NCI-H226 (cell line): ENCODE measurements around the gene GABRQ.

ENCODE experiments used
- DNase-seq: peaks from one replicate; pipeline ENCODE4 v3.0.0-alpha.2; 2015

GABRQ gene

DNA sequence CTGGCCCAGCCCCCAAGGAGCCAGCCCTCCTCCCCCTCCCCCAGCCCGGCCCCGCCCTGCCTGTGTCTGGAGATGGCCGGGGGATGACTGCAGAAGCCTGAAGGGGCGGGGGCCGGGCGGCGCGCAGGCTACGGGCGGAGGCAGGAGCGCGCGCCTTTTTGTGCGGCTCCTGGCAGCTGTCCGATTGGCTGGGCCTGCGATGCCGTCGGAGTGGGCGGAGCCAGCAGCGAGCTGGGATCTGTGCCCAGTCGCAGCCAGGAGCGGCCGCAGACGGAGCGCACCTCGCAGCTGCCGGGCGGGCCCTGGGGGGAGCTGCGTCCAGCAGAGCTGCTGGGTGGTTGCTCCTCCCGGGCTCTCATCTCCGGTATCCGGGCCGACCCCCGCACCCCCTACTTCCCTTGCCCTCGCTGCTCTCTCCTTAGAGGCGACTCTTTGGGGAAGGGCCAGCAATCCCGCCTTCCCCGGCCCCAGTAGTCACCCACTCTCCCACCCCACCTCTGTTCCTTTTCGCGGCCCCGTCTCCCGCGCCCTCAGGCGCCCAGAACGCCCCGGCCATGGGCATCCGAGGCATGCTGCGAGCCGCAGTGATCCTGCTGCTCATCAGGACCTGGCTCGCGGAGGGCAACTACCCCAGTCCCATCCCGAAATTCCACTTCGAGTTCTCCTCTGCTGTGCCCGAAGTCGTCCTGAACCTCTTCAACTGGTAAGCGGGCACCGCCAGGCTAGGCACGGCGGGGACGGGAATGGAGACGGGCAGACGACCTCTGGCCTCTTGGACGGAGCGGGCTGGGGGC, at the start of gene GABRQ:
TSS of gene GABRQ (plus strand) at position 247 of the 794 bp plus-strand sequence. CDS start at position 555, 308 bp downstream.
- peak; percentile 19 for DNase-seq

DNA sequence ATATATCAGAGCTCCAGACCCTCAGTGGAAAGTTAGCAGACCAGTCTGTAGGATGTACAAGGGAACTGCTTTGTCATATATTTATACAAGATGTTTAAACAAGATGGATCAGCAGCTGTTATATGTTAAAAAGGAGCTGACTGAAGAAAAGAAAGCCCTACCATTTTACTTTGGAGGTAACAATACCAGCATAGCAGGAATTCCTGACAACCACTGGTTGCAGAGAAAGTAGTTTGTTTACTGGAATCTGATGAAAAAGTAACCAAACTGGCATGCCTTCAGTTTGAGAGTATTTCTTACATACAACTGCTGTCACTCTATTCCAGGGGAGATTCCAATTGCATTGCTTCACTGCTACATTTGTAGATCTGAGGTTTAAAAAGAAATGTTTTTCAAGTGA, 49.5 kb upstream of the GABRQ start:
- no peak for DNase-seq

DNA sequence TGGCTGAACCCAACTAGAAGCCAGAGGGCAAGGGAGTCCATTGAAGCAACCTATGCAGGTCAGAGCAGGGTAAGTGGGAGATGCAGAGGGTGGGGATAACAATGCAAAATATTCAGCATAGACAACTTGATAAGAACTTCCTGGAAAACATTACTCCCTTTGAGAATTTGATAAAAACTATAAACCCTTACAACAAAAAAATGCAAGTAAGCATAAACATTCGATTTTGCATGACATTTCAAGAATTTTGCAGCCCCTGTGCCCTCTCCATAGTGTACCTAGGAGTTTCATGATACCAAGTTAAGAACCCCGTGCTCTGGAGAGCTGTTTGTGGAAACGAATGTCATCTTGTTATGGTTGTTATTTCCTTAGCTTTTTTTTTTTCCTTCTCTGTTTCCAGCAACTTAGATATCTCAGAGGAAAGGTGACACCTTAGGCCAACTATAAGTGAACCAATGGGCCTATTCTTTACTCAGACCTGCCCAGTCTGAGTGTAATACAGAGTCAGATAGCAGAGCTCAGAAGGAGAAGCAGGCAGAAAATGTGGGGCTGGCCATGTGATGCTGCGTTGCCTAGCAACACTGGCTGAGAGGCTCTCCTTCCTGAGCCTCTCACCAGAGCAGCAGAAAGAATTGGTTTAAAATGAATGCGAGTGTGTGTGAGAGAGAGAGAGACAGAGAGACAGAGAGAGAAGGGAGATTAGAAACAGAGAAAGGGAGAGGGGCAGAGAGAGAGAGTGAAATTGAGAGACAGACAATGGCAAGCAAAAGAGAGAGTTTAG, 36.7 kb upstream of the GABRQ start:
- no peak for DNase-seq

DNA sequence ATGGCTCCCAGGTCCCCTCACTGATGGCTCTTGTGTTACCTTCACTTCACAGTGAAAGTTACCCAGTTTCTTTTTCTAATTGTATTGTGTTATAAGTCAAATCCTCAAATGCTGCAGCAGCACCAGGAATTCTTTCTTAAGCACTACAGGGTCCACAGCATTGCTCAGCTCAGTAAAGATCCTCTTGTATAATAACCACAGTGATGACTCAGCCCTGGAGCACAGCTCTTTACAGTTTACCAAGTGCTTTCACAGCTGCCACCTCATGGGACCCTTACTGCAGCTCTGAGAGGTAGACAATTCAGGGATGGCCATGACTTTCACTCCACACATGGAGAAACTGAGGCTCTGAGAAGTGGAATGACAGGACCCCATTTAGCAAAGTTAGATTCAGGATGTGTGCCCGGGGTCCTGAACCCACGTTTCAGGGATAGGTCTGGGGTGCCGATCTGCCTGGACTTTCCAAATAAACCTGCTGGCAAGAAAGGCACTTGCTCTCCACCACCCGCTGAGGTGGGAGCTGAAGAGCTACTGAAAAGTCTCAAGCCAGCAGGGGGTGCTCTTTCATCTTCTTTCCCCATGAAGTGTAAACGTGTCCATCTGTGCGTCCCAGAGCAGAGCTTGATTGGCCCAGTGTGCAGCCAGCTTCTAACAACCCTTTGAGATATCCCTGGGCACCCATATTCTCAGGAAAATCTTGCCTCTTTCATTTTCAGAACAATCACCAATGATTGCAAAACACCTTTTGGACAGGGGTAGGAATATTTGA, 35.7 kb upstream of the GABRQ start:
- DNase-seq = no peak

DNA sequence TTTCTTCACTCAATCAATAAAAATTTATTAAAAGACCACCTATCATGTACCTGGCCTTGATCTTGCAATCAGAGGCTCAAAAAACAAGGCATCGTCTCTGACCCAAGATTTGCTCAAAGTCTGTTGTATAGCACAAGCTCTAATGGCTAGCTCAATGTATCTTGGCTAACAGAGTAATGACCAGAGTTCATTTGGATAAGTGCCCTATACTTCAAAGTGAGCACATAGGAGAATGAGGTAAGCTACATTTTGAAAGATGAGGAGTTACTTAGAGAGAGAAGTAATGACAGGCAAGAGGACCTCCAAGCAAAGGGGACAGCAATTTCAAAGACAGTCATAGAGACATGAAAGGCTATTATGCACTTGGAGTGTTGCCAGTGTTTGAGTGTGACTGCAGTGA, 22.9 kb upstream of the GABRQ start:
- no peak for DNase-seq

DNA sequence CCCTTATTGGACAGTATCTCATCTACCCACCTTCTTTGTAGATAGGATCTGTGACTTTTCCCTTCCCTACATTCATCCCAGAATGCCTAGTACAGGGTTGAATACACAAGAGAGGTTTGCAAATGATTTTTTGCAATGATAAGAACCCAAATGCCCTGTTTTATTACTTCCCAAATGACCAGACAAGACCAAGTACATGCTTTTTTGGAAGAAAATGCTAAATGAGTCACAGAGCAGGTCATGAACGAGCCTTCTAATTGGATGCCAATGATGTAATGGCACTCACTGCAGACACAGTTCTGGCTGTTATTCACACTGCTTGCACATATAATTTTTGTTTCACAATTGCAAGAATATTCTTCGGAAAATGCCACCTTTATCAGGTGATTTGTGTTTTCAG, 17.8 kb upstream of the GABRQ start:
- no peak for DNase-seq

DNA sequence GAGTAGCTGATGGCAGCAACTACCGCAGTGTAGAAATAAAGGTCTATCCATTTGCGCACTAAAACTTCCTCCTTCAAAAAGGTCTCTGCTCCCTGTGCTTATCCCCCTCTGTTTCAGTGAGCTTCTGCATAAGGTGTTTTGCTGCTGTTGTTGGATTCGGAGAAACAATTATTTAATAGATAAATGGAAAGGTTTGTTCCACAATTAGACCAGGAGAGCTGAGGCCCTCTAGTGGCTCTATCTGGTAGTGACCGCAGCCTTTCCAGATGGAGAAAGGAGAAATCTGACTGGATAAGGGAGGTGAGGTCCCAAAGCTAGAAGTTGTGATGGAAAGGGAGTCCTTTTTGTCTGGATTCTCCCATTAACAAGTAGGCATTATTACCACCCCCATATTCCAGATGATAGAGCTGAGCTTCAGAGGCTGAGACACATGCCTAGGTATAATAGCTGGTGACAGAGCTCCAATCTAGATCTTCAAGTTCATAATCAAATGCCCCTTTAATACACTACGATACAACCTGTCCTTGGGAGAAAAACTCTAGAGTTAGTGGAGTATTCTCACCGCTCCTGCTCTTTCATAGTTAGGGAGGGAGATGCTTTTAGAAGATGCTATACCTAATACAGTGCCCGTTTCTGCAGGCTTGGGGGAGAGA, 5.1 kb upstream of the GABRQ start:
- DNase-seq = no peak

DNA sequence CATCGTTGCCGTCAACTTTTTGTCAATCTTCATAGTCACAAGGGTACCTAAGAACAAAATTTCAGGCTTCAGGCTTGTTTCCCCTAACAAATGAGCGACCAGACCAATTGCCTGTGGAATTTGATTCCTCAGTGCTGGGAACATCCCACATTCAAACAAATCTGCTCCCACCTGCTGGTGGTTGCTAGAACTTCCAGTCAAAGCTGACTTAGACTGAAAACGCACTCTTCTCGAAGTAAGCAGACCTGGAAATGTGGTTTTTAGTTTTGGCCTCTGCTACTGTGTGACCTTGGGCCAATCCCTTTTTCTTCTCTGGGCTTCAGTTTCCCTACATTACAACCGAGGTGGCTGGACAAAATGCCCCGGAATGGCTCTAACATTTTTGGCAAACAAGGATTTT, 1.8 kb upstream of the GABRQ start:
- peak; percentile 3 for DNase-seq

DNA sequence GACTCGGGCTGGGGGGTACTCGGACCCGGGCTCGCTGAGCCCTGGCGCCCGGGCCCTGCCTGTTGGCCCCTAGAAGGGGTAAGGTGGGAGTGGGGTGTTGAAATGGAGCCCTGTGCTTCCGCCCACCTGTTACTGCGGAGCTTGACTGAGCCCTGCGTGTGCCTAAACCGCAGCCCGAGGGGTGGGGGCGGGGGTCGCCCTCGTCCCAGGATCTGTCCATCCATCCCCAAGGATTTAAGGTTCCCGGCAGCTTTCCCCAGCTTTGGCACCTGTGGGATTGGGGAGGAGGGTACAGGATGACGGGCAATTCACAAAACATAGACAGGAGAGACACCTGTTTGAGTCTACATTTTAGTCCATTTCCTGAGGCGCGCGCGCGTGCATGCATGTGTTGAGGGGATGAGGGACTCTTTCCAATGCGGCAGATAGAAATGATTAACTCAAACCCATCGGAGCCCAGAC, 779 bp downstream of the GABRQ start:
- DNase-seq = no peak

DNA sequence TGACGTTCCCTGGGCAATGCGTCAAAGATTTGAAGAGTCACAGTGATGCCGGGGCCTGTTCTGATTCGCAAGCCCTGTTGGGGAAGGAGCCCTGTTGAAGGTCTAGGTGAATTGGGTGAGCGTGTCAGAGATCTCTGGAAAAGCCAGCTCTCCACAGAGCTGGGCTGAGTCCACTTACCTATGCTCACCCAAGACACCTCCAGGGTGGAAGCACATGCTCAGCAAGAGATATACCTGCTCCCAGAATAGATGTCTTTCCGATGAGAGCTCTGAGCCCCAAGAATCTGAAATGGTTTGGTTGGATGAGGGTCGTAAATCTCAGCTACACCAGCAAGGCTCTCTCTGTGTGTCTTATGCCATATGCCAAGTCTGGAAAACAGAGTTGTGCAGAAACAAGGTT, 1.7 kb downstream of the GABRQ start:
- no peak for DNase-seq

DNA sequence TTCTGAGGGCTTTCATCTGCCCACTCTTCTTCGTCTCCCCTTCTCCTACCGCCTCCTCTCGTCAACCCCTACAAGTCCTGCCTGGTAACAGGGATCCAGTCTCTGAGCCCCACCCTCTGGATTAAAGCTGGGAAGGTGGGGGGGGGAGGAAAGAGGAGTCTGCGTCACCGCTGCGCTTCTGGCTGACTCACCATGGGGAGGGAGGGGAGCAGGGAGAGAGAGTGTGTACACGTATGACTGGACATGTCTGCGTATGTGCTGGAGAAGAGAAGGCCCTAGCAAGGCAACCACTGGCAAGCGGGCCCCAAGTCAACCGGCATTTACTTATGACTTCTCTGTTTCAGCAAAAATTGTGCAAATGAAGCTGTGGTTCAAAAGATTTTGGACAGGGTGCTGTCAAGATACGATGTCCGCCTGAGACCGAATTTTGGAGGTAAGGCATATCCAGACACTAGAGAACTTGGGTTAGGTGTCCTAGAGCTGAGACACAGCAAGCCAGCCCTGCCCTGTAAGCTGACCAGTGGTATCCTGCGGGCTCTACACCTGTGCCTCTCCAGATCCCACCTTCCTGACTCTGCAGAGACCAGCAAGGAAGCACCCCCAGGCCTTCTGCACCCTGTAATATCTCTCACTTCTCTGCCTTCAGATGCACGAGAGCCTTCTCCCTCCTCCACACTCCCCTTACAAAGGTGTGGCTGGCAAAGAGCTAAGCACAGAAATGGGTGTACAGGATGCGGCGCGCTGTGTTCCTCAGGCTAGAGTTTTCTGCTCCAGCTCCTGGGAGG, 2.5 kb downstream of the GABRQ start:
- no peak for DNase-seq

DNA sequence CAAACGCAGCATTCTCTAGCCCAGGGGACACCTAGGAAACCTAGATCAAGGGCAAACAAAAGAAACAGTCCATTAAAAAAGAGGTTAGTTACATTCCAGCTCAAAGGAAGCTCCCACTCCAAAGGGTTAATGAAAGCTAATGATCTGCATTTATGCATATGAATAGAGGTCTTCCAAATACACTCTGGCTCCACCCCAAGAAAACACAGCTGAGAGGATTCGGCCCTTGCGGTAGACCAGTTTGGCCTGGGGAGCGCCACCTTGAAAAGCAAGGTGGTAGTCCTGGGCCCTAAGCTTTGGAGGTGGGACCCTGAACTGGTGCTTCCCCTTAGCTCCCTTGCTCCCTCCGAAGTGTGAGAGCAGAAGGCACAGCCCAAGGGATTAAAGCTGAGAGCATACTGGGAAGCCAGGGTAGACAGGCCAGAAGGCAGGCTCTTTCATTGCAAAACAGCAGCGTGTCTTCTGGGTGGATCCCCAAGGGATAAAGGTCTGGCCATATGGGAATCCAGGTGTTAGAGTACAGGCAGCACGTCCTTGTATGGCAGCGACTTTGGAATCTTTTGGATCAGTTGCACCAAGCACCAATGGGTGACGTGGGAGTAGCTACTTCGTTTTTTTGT, 3.7 kb downstream of the GABRQ start:
- DNase-seq = no peak

DNA sequence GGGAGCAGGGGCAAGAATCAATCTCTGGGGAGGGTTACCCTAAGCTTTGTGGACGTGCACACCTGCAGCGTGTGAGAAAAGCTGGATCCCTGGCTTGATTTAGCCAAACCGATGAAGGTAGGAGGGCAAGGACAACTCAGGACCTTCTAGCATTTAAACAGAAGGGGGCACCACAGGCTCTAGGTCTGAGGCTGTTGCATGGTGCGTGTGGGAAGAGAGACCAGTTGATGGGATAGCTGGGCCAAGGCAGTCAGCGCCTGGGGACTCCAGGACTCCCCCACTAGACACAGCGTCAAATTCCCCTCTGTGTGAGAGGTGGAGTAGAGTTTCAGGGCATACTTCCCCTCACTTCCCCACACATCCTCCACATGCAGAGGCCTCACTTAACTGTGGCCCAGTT, 4.3 kb downstream of the GABRQ start:
- no peak for DNase-seq

DNA sequence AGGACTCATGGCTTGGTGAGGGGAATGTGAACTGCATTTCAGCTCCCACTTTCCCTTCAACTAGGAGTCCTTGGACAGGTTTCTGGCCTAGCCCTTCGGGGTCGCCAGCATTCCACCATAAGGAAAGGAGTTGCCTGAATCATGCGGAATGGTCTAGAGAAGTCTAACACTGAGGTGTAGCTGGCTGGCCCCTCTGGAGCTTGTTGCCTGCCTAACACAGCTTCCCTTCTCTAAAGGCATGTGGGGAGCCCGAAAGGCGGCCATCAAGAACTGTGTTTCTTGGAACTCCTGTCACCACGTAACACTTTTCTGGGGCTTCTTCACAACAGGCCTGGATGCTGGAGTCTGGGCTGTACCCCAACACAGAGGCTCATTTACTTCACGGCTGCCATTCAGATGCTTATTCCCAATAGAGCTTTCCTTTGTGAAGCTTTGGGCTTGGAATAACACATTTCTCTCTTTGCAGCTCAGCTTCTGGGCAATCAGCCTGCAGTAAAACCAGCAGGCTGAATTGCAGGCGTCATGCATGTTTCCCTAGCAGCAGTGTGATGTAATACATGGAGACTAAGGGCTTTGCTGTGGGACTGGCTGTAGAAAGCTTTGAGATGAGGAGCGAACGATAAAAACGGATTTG, 5.4 kb downstream of the GABRQ start:
- no peak for DNase-seq

DNA sequence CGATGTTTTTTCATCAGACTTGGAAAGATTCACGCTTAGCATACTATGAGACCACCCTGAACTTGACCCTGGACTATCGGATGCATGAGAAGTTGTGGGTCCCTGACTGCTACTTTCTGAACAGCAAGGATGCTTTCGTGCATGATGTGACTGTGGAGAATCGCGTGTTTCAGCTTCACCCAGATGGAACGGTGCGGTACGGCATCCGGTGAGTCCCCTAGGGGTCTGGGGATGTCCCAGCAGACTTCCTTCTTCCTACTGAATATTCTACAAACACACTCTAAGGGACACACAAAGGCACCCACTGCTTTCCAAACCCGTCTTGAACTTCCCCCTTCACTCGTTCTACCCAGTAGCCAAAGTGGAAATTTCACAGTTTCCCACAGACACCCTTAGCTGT, 9.3 kb downstream of the GABRQ start:
- no peak for DNase-seq

DNA sequence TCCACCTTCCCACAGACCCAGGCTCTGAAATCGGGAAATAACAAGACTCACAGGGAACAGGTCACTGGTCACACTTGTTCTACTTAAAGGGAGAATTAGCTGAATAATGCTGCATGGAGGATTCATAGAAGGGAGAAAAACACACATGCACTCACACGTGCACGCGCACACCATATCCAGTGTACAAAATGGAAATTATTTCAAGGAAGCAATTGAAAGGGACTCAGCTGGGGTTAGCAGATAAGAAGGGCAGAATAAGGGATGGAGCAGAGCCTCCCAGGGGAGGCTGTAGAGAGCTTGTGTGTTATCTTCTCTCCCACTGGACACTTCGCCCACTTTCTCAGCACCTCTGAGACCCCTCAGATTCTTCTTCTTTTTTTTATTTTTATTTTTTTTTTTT, 10.3 kb downstream of the GABRQ start:
- DNase-seq = no peak

DNA sequence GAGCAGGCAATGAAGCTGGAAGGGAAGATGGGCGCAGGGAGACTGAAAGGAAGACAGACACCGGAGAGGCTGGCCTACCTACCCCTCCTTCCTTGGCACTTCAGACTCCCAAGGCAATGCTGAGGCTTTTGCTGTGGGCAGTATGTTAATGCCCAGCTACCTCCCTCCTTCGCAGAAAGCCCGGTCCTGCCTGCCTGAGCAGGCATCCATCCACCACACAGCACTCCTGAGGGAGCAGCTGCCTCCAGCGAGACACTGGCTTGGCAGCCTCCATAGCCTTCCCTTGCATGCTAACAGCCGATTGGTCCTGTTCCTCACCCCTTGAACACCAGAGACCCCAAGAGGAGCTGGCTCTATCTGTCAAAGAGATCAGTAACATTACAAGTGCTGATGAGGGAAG, 14.4 kb downstream of the GABRQ start:
- no peak for DNase-seq

DNA sequence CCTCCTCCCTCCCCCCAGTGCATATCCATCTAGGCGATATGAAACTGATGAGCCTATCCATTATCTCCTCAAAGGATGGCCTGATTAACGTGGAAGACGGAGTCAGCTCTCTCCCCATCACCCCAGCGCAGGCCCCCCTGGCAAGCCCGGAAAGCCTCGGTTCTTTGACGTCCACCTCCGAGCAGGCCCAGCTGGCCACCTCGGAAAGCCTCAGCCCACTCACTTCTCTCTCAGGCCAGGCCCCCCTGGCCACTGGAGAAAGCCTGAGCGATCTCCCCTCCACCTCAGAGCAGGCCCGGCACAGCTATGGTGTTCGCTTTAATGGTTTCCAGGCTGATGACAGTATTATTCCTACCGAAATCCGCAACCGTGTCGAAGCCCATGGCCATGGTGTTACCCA, 14.8 kb downstream of the GABRQ start:
- DNase-seq = no peak

DNA sequence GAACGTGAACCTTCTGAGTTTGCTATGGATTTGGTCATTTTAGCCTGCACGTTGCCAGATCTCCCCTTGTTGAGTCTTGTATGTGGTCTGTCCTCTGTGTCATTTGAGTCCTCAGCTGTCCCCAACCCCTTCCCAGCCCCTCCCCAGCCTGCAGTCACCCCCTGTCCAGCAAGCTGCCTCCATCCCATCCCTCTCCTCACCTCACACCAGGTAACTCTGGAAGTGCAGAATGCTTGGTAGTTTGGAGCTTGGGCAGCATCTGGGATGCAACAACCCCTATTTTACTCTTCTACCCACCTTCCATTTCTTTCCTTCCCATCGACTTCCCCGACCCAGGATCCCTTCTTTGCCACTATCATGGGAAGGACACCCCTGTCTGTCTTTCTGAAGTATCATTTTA, 18.4 kb downstream of the GABRQ start:
- no peak for DNase-seq

DNA sequence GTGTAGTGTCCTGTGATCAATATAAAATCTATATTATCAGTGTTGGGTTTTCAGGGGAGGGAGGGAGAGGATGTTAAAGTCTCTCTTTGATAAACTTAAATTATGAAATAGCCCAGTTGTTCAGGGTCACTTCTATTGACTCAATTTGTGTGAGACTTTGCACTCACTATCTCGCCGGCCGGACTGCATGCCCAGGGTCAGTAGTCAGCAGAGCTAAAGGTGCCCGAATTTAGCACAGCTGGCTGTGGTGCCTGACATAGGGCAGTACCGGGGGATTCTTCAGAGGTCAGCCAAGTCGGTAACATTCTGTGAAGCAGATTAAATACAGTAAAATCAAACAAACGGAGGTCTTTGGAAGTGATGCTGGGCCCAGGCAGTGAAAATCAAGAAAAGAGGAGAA, 19.2 kb downstream of the GABRQ start:
- no peak for DNase-seq

DNA sequence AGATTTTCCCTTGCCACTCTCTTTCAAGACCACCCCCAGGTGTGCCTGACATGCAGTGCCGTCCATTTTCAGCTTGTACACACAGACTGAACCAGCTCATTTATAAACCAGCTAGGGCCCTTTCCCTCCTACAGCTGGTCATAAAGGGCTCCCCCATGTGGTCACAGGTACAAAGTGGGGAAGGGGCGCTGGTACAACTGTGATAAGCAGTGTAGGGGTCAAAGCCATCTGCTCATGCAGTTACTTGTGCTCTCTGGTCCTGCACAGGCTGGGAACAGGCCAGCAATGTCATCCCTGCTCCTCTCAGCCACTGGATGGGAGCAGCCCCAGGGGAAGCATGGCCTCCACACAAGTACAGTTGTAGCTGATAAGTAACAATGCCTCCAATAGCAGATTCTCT, 20.6 kb downstream of the GABRQ start:
- no peak for DNase-seq
